NCI-H345 treated with DMSO at 0.1 percent for 48 hours (cell line): Measurements from ENCODE around the gene NXPE4.
"Not testable (repeated sequence)": the region's sequence is repeated elsewhere in the genome, so short reads cannot be mapped to it uniquely, and the experiment has no call there.

Source experiments
- DNase-seq: peaks from one replicate; lab custom pipeline; 2025; ENCODE audit not compliant: unreplicated experiment; lab: John Stamatoyannopoulos, UW

The NXPE4 gene

DNA sequence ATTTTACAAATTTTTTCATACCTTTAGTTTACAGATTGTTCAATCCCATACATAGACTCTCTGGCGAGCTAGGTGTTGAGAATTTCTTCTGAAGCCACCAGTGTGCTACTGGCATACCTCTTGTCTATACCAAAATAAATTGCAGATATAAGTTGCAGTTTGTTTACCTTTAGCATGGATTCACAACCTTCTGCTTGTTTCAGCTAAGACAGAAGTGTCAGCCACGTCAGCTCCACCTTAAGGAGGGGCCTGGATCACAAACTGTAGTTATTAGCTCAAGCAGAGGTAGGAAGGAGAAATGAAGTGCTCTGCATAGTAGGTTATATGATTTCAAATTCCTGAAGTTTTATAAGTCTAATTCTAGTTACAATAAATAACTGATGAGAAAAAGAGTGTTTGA, at the start of gene NXPE4:
NXPE4 (minus strand) TSS at position 216 of the 400 bp plus-strand sequence. CDS start 1,027 bp downstream, outside the sequence.
- no peak for DNase-seq

DNA sequence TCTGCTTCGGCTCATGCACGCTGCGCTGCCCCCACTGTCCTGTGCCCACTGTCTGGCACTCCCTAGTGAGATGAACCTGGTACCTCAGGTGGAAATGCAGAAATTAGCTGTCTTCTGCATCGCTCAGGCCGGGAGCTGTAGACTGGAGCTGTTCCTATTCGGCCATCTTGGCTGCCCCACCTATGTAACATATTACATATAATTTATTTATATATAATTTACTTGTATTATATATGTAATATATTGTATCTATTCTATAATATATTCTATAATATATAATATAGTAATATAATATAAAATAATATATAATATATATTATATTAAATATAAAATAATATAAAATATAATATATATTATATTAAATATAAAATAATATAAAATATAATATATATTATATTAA, 43.9 kb upstream of the NXPE4 start:
- not testable (repeated sequence) for DNase-seq

DNA sequence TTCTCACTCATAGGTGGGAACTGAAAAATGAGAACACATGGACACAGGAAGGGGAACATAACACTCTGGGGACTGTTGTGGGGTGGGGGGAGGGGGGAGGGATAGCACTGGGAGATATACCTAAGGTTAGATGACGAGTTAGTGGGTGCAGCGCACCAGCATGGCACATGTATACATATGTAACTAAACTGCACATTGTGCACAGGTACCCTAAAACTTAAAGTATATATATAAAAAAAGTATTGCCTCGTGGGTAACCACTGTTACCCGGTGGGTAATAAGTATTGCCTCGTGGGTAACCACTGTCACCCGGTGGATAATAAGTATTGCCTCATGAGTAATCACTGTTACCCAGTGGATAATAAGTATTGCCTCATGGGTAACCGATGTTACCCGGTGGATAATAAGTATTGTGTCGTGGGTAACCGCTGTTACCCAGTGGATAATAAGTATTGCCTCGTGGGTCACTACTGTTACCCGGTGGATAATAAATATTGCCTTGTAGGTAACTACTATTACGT, 35.9 kb upstream of the NXPE4 start:
- DNase-seq, result not testable (repeated sequence)

DNA sequence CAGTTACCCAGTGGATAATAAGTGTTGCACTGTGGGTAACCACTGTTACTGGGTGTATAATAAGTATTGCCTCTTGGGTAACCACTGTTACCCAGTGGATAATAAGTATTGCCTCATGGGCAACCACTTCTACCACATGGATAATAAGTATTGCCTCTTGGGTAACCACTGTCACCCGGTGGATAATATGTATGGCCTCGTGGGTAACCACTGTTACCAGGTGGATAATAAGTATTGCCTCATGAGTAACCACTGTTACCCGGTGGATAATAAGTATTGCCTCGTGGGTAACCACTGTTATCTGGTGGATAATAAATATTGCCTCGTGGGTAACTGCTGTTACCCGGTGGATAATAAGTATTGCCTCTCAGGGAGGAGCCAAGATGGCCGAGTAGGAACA, 29.7 kb upstream of the NXPE4 start:
- no peak for DNase-seq

DNA sequence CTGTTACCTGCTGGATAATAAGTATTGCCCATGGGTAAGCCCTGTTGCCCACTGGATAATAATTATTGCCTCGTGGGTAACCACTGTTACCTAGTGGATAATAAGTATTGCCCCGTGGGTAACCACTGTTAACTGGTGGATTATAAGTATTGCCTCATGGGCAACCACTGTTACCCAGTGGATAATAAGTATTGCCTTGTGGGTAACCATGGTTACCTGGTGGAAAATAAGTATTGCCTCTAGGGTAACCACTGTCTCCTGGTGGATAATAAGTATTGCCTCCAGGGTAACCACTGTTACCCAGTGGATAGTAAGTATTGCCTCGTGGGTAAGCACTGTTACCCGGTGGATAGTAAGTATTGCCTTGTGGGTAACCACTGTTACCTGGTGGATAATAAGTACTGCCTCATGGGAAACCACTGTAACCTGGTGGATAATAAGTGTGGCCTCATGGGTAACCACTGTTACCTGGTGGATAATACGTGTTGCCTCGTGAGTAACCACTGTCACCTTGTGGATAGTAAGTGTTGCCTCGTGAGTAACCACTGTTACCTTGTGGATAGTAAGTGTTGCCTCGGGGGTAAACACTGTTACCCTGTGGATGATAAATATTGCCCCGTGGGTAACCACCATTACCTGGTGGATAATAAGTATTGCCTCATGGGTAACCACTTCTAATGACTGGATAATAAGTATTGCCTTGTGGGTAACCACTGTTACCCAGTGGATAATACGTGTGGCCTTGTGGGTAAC, 29.0 kb upstream of the NXPE4 start:
- DNase-seq, result no peak

DNA sequence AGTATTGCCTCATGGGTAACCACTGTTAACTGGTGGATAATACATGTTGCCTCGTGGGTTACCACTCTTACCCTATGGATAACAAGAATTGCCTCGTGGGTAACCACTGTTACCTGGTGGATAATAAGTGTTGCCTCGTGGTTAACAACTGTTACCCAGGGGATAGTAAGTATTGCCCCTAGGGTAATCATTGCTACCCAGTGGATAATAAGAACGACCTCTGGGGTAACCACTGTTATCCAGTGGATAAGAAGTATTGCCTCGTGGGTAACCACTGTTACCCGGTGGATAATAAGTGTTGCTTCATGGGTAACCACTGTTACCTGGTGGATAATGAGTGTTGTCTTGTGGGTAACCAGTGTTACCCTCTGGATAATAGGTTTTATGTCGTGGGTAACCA, 28.1 kb upstream of the NXPE4 start:
- no peak for DNase-seq

DNA sequence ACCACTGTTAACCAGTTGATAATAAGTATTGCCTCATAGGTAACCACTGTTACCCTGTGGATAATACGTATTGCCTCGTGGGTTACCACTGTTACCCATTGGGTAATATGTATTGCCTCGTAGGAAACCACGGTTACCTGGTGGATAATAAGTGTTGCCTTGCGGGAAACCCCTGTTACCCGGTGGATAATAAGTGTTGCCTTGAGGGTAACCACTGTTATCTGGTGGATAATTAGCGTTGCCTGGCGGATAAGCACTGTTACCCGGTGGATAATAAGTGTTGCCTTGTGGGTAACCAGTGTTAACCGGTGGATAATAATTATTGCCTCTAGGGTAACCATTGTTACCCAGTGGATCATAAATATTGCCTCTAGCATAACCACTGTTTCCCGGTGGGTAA, 27.3 kb upstream of the NXPE4 start:
- no peak for DNase-seq

DNA sequence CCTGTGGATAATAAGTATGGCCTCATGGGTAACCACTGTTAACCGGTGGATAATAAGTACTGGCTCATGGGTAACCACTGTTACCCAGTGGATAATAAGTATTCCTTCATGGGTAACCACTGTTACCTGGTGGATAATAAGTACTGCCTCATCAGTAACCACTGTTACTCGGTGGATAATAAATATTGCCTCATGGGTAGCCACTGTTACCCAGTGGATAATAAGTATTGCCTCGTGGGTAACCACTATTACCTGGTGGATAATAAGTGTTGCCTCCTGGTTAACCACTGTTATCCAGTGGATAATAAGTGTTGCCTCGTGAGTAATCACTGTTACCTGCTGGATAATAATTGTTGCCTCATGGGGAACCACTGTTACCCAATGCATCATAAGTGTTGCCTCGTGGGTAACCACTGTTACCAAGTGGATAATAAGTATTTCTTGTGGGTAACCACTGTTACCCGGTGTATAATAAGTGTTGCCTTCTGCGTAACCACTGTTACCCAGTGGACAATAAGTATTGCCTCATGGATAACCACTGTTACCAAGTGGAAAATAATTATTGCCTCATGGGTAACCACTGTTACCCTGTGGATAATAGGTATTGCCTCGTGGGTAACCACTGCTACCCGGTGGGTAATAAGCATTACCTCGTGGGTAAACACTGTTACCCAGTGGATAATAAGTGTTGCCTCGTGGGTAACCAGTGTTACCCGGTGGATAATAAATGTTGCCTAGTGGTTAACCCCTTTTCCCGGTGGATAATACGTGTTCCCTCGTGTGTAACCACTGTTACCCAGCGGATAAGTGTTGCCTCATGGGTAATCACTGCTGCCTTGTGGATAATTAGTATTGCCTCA, 26.6 kb upstream of the NXPE4 start:
- DNase-seq, result no peak

DNA sequence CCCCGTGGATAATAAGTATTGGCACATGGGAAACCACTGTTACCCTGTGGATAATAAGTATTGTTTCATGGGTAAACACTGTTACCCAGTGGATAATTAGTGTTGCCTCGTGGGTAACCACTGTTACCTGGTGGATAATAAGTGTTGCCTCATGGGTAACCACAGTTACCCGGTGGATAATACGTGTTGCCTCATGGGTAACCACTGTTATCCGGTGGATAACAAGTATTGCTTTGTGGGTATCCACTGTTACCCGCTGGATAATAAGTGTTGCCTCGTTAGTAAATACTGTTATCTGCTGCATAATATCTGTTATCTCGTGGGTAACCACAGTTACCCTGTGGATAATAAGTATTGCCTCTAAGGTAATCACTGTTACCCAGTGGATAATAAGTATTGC, 25.5 kb upstream of the NXPE4 start:
- no peak for DNase-seq

DNA sequence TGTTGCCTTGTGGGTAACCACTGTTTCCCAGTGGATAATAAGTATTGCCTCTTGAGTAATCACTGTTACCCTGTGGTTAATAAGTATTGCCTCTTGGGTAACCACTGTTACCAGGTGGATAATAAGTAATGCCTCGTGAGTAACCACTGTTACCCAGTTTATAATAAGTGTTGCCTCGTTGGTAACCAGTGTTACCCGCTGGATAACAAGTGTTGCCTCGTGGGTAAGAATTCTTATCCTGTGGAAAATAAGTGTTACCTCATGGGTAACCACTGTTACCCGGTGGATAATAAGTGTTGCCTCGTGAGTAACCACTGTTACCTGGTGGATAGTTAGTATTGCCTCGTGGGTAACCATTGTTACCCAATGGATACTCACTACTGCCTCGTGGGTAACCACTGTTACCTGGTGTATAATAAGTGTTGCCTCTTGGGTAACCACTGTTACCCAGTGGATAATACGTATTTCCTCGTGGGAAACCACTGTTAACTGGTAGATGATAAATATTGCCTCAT, 24.1 kb upstream of the NXPE4 start:
- no peak for DNase-seq

DNA sequence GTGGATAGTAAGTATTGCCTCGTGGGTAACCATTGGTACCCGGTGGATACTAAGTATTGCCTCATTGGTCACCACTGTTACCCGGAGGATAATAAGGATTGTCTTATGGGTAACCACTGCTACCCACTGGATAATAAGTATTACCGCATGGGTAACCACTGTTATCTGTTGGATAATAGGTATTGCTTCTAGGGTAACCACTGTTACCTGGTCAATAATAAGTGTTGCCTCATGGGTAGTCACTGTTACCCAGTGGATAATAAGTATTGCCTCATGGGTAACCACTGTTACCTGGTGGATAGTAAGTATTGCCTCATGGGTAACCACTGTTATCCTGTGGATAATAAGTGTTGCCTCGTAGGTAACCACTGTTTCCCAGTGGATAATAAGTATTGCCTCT, 22.6 kb upstream of the NXPE4 start:
- DNase-seq, result no peak

DNA sequence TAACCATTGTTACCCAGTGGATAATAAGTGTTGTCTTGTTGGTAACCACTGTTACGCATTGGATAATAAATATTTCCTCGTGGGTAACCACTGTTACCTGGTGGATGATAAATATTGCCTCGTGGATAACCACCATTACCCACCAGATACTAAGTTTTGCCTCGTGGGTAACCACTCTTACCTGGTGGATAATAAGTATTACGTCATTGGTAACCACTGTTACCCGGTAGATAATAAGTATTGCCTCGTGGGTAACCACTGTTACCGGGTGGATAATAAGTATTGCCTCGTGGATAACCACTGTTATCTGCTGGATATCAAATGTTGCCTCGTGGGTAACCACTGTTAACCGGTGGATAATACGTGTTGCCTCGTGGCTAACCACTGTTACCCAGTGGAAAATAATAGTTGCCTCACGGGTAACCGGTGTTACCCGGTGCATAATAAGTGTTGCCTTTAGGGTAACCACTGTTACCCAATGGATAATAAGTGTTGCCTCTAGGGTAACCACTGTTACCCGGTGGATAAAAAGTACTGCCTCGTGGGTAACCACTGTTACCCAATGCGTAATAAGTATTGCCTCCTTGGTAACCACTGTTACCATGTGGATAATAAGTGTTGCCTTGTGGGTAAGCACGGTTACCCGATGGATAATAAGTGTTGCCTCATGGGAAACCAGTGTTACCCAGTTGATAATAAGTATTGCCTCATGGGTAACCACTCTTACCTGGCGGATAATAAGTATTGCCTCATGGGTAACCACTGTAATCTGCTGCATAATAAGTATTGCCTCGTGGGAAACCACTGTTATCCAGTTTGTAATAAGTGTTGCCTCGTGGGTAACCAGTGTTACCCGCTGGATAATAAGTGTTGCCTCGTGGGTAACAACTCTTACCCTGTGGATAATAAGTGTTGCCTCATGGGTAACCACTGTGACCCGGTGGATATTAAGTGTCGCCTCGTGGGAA, 21.9 kb upstream of the NXPE4 start:
- DNase-seq, result no peak

DNA sequence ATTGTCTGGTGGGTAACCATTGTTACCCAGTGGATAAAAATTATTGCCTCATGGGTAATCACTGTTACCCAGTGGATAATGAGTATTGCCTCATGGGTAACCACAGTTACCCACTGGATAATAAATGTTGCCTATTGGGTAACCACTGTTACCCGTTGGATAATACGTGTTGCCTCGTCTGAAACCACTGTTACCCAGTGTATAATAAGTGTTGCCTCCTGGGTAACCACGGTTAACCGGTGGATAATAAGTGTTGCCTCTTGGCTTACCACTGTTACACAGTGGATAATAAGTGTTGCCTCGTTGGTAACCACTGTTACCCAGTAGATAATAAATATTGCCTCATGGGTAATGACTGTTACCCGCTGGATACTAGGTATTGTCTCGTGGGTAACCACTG, 20.9 kb upstream of the NXPE4 start:
- DNase-seq, result no peak

DNA sequence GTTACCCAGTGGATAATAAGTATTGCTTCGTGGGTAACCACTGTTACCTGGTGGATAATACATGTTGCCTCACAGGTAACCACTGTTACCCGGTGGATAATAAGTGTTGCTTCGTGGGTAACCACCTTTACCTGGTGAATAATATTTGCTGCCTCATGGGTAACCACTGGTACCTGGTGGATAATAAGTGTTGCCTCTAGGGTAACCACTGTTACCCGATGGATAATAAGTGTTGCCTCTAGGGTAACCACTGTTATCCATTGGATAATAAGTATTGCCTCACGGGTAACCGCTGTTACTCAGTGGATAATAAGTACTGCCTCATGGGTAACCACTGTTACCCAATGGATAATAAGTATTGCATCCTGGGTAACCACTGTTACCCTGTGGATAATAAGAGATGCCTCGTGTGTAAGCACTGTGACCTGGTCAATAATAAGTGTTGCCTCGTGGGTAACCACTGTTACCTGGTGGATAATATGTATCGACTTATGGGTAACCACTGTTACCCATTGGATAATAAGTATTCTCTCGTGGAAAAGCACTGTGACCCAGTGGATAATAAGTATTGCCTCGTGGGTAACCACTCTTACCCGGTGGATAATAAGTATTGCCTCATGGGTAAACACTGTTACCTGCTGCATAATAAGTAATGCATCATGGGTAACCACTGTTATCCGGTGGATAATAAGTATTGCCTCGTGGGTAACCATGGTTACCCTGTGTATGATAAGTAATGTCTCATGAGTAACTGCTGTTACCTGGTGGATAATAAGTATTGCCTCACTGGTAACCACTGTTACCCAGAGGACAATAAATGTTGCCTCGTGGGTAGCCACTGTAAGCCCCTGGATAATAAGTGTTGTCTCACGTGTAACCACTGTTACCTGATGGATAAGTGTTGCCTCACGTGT, 20.1 kb upstream of the NXPE4 start:
- no peak for DNase-seq

DNA sequence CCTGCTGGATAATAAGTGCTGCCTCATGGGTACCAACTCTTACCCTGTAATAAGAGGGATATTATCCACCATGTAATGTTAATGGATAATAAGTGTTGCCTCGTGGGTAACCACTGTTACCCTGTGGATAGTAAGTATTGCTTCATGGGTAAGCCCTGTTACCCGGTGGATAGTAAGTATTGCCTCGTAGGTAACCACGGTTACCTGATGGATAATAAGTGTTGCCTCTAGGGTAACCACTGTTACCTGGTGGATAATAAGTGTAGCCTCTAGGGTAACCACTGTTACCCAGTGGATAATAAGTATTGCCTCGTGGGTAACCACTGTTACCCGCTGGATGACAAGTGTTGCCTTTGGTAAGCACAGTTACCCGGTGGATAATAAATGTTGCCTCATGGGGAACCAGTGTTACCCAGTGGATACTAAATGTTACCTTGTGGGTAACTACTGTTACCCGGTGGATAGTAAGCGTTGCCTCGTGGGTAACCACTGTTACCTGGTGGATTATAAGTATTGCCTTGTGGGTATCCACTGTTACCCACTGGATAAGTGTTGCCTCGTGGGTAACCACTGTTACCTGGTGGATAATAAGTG, 18.6 kb upstream of the NXPE4 start:
- no peak for DNase-seq

DNA sequence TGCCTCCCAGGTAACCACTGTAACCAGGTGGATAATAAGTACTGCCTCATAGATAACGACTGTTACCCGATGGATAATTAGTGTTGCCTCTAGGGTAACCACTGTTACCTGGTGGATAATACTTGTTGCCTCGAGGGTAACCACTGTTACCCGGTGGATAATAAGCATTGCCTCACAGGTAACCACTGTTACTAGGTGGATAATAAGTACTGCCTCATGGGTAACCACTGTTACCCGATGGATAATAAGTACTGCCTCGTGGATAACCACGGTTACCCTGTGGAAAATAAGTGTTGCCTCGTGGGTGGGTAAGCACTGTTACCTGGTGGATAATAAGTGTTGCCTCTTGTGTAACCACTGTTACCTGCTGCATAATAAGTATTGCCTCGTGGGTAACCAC, 17.5 kb upstream of the NXPE4 start:
- DNase-seq, result not testable (repeated sequence)

DNA sequence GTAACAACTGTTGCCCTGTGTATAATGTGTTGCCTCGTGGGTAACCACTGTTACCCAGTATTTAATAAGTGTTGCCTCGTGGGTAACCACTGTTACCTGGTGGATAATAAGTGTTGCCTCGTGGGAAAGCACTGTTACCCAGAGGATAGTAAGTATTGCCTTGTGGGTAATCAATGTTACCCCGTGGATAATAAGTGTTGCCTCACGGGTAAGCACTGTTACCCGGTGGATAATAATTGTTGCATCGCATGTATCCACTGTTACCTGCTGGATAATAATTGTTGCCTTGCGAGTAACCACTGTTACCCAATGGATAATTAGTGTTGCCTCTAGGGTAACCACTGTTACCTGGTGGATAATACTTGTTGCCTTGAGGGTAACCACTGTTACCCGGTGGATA, 17.1 kb upstream of the NXPE4 start:
- no peak for DNase-seq

DNA sequence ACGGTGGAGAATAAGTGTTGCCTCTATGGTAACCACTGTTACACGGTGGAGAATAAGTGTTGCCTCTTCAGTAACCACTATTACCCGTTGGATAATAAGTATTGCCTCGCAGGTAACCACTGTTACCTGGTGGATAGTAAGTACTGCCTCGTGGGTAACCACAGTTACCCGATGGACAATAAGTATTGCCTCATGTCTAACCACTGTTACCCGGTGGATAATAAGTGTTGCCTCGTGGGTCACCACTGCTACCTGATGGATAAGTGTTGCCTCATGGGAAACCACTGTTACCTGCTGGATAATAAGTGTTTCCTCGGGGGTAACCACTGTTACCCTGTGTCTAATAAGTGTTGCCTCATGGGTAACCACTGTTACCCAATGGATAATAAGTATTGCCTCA, 16.6 kb upstream of the NXPE4 start:
- not testable (repeated sequence) for DNase-seq
